ENCODE data around the gene ADAMTS14. TPM values are rescaled to one million over a fixed set of nuclear protein-coding genes. Genes with fewer than 3 reads are reported as not detected.

The ADAMTS14 gene
- total RNA-seq, 2 experiments from 2014 or later: 0.16 to 0.25 TPM

DNA sequence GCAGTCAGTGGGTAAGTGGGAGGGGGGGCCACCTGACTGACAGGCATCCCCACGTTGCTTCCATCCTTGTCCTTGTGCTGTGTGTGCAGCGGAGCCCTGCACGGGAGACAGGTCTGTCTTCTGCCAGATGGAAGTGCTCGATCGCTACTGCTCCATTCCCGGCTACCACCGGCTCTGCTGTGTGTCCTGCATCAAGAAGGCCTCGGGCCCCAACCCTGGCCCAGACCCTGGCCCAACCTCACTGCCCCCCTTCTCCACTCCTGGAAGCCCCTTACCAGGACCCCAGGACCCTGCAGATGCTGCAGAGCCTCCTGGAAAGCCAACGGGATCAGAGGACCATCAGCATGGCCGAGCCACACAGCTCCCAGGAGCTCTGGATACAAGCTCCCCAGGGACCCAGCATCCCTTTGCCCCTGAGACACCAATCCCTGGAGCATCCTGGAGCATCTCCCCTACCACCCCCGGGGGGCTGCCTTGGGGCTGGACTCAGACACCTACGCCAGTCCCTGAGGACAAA lies 88.0 kb downstream of the ADAMTS14 start:
- ChIA-PET CTCF (interaction anchor here (0.9 to 9.3 kb wide), 12 partner anchors 10 to 299 kb away, joined by 3 to 83 read pairs (median 4); no protein-coding TSS in a partner anchor), POLR2A (interaction anchor here (0.6 kb wide), 1 partner anchor 30 kb away, joined by 3 read pairs; no protein-coding TSS in a partner anchor)
- Mint-ChIP-seq H3K4me3 (no peak overlapping the region), H3K4me1 (ENCODE audit: low read depth) (peaks cover 8% of the 10 kb centered on the region), H3K27me3 (no peaks in the 10 kb centered on the region), H3K27ac (no peak overlapping the region), H3K9me3 (no peaks in the 10 kb centered on the region), H3K36me3 (ENCODE audit: low read depth) (no peaks in the 10 kb centered on the region)
- TF ChIP-seq, protein P1, sequence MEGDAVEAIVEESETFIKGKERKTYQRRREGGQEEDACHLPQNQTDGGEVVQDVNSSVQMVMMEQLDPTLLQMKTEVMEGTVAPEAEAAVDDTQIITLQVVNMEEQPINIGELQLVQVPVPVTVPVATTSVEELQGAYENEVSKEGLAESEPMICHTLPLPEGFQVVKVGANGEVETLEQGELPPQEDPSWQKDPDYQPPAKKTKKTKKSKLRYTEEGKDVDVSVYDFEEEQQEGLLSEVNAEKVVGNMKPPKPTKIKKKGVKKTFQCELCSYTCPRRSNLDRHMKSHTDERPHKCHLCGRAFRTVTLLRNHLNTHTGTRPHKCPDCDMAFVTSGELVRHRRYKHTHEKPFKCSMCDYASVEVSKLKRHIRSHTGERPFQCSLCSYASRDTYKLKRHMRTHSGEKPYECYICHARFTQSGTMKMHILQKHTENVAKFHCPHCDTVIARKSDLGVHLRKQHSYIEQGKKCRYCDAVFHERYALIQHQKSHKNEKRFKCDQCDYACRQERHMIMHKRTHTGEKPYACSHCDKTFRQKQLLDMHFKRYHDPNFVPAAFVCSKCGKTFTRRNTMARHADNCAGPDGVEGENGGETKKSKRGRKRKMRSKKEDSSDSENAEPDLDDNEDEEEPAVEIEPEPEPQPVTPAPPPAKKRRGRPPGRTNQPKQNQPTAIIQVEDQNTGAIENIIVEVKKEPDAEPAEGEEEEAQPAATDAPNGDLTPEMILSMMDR (IDR thresholded peaks at IDR 0.05): no peak
- intact Hi-C loops (cut with micrococcal nuclease): no loop called here
- no peak for ATAC-seq
- DNase-seq: no peak

DNA sequence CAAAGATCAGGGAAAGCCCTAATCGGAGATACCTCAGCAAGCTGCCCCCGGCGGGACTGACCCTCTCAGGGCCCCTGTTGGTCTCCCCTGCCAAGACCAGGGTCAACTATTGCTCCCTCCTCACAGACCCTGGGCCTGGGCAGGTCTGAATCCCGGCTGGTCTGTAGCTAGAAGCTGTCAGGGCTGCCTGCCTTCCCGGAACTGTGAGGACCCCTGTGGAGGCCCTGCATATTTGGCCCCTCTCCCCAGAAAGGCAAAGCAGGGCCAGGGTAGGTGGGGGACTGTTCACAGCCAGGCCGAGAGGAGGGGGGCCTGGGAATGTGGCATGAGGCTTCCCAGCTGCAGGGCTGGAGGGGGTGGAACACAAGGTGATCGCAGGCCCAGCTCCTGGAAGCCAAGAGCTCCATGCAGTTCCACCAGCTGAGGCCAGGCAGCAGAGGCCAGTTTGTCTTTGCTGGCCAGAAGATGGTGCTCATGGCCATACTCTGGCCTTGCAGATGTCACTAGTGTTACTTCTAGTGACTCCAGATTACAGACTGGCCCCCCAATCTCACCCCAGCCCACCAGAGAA lies 88.8 kb downstream of the ADAMTS14 start:
- H3K4me1 Mint-ChIP-seq (ENCODE audit: low read depth): peaks cover 8% of the 10 kb centered on the region
- no peaks in the 10 kb centered on the region for H3K27me3 Mint-ChIP-seq
- H3K27ac Mint-ChIP-seq: no peak overlapping the region
- TF ChIP-seq, protein P1 (IDR thresholded peaks at IDR 0.05): no peak
- H3K36me3 Mint-ChIP-seq (ENCODE audit: low read depth): no peaks in the 10 kb centered on the region
- DNase-seq (no peak), ATAC-seq (no peak)
- POLR2A ChIA-PET: no interaction called here
- CTCF ChIA-PET: interaction anchor here (0.6 to 9.3 kb wide), 8 partner anchors 9 to 300 kb away, joined by 3 to 83 read pairs (median 4); no protein-coding TSS in a partner anchor
- intact Hi-C loops (cut with micrococcal nuclease): no loop called here
- no peaks in the 10 kb centered on the region for H3K9me3 Mint-ChIP-seq
- no peak overlapping the region for H3K4me3 Mint-ChIP-seq

DNA sequence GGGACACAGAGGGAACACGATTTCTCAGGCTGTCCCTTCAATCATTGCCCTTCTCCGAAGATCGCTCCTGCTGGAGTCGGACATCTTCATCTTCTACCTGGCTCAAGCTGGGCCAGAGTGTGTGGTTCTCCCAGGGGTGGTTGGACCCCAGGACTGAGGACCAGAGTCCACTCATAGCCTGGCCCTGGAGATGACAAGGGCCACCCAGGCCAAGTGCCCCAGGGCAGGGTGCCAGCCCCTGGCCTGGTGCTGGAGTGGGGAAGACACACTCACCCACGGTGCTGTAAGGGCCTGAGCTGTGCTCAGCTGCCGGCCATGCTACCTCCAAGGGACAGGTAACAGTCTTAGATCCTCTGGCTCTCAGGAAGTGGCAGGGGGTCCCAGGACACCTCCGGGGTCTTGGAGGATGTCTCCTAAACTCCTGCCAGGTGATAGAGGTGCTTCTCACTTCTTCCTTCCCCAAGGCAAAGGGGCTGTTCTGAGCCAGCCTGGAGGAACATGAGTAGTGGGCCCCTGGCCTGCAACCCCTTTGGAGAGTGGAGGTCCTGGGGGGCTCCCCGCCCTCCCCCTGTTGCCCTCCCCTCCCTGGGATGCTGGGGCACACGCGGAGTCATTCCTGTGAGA lies 89.5 kb downstream of the ADAMTS14 start:
- TF ChIP-seq, protein P1 (IDR thresholded peaks at IDR 0.05): no peak
- intact Hi-C loops (cut with micrococcal nuclease): no loop called here
- no peak overlapping the region for H3K27ac Mint-ChIP-seq

DNA sequence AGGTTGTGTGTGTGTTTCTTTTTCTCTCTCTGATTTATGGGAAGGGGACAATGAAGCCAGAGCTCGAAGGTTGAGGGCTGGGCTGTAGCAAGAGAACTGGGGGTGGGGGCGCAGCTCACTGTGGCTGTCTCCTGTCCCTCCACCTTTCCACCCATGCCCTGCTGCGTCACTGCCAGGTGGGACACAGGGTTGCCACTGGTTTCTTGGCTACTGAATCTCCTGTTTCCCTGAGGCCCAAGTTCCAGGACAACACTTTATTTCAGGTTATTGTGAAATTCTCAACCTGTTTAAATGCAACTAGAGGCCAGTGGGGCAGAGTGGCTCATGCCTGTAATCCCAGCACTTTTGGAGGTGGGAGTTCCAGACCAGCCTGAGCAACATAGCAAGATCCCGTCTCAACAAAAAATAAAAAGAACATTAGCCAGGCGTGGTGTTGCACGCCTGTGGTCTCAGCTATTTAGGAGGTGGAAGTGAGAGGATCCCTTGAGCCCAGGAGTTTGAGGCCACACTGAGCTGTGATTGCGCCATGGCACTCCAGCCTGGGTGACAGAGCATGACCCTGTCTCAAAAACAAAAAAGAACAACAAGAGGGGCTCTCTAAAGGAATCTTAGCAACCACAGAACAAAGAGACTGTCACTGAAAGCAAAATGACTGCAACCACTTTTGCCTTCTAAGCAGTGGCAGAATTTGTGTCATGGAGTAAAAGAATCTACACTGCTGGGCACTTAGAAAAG lies 90.3 kb downstream of the ADAMTS14 start:
- no peak overlapping the region for H3K27ac Mint-ChIP-seq
- ChIA-PET POLR2A (interaction anchor here (0.5 kb wide), 1 partner anchor 307 kb away, joined by 3 read pairs; no protein-coding TSS in a partner anchor), CTCF (interaction anchor here (0.5 to 1.3 kb wide), 2 partner anchors 12 to 194 kb away, joined by 3 read pairs; no protein-coding TSS in a partner anchor)
- H3K4me3 Mint-ChIP-seq: no peak overlapping the region
- no peaks in the 10 kb centered on the region for H3K27me3 Mint-ChIP-seq
- H3K4me1 Mint-ChIP-seq (ENCODE audit: low read depth): peaks cover 8% of the 10 kb centered on the region
- DNase-seq (no peak), ATAC-seq (no peak)
- H3K9me3 Mint-ChIP-seq: no peaks in the 10 kb centered on the region
- intact Hi-C loops (cut with micrococcal nuclease): no loop called here
- H3K36me3 Mint-ChIP-seq (ENCODE audit: low read depth): no peaks in the 10 kb centered on the region
- TF ChIP-seq, protein P1 (IDR thresholded peaks at IDR 0.05): no peak

More for the DNA sequence above, 89.5 kb downstream of the ADAMTS14 start:
- Mint-ChIP-seq H3K27me3 (no peaks in the 10 kb centered on the region), H3K4me3 (no peak overlapping the region), H3K36me3 (ENCODE audit: low read depth) (no peaks in the 10 kb centered on the region), H3K4me1 (ENCODE audit: low read depth) (peaks cover 8% of the 10 kb centered on the region), H3K9me3 (no peaks in the 10 kb centered on the region)
- ChIA-PET CTCF (interaction anchor here (0.5 to 9.3 kb wide), 3 partner anchors 194 to 211 kb away, joined by 3 to 83 read pairs (median 6); no protein-coding TSS in a partner anchor), POLR2A (interaction anchor here (0.5 kb wide), 1 partner anchor 306 kb away, joined by 3 read pairs; no protein-coding TSS in a partner anchor)
- ATAC-seq: no peak
- DNase-seq: no peak

Data from activated CD8-positive, alpha-beta T cell treated with anti-CD3 and anti-CD28 coated beads for 36 hours (primary cell).